SK-N-SH (cell line): ENCODE results near the gene MRM2.

Source experiments
- CTCF ChIP-seq: fragments of 200-600 bp; sonication (generic); IDR thresholded peaks from 2 replicates; pipeline ENCODE4 v1.6.1; 2017; ENCODE audit warnings: antibody characterized with exemption, mild to moderate bottlenecking, moderate library complexity
- MXI1 ChIP-seq: IDR thresholded peaks from 2 replicates; pipeline ENCODE4 v1.6.1; 2012; ENCODE audit warnings: mild to moderate bottlenecking, low read depth, low read length, improper control_type of control experiment
- POLR2AphosphoS5 ChIP-seq: IDR thresholded peaks from 2 replicates; pipeline ENCODE4 v1.6.1; 2012; ENCODE audit warnings: low read depth, low read length
- RXRA ChIP-seq: IDR thresholded peaks from 2 replicates; pipeline ENCODE4 v1.4.0; 2012; ENCODE audit warnings: low read depth, mild to moderate bottlenecking, borderline replicate concordance

- no peak for TF ChIP-seq CTCF
- TF ChIP-seq POLR2AphosphoS5, result no peak
- TF ChIP-seq RXRA, result no peak
- TF ChIP-seq MXI1, result no peak
Measured at GRCh38 chr7:2290877-2291276, 48.9 kb upstream of the MRM2 start.
